A549 (cell line): ENCODE data around the gene ADAMTS14.

ENCODE experiments used
- CBX8 ChIP-seq: fragments of 200-600 bp; sonication (generic); IDR thresholded peaks from 2 replicates; pipeline ENCODE4 v1.6.1; 2016
- CEBPB ChIP-seq, 2 experiments: fragments of >200 bp in 1 of 2; sonication (Bioruptor Twin) in 1 of 2; formaldehyde crosslinking in 1 of 2; IDR thresholded peaks; 2 replicates each; pipeline ENCODE4 v1.6.1; 2012 to 2016
- ELK1 ChIP-seq: fragments of 150-350 bp; IDR thresholded peaks from 2 replicates; pipeline ENCODE4 v1.6.1; 2014; ENCODE audit warnings: low read depth, mild to moderate bottlenecking, low read length
- EP300 ChIP-seq, 2 experiments: fragments of >200 bp; sonication (Bioruptor Twin); formaldehyde crosslinking; IDR thresholded peaks; 2 replicates in 1 of 2; 3 replicates in 1 of 2; pipeline ENCODE4 v1.6.1; 2016 to 2017
- JUNB ChIP-seq: fragments of >200 bp; sonication (Bioruptor Twin); formaldehyde crosslinking; IDR thresholded peaks from 2 replicates; pipeline ENCODE4 v1.6.1; 2016
- MAFK ChIP-seq: fragments of 450-650 bp; IDR thresholded peaks from 2 replicates; pipeline ENCODE4 v1.6.1; 2014; ENCODE audit not compliant: partially characterized antibody
- POLR2A ChIP-seq: IDR thresholded peaks from 2 replicates; pipeline ENCODE4 v1.6.1; 2012; ENCODE audit warnings: mild to moderate bottlenecking, low read length
- RAD21 ChIP-seq, 2 experiments: fragments of >200 bp in 1 of 2; sonication (Bioruptor Twin) in 1 of 2; formaldehyde crosslinking in 1 of 2; IDR thresholded peaks in 1 of 2; conservative IDR thresholded peaks in 1 of 2; 2 replicates in 1 of 2; 3 replicates in 1 of 2; pipeline ENCODE4 v1.6.1; 2012 to 2018; ENCODE audit warnings: inconsistent platforms in 1 of 2
- TP53 ChIP-seq: fragments of 250-450 bp; sonication (Bioruptor Pico); IDR thresholded peaks from 2 replicates; pipeline ENCODE4 v1.5.0; 2021; ENCODE audit warnings: mild to moderate bottlenecking, moderate library complexity
- TF ChIP-seq, protein P1 (sequence below): fragments of >200 bp; sonication (Bioruptor Twin); formaldehyde crosslinking; IDR thresholded peaks from 3 replicates; pipeline ENCODE4 v1.5.1; 2016
- TF ChIP-seq, protein P2 (sequence below): IDR thresholded peaks from 2 replicates; pipeline ENCODE4 v1.6.1; 2012; ENCODE audit warnings: low read depth, borderline replicate concordance
- TF ChIP-seq, protein P3 (sequence below): fragments of 250-450 bp; sonication (Bioruptor Pico); IDR thresholded peaks from 2 replicates; pipeline ENCODE4 v1.5.0; 2020; ENCODE audit warnings: low read depth, mild to moderate bottlenecking, moderate library complexity
- TF ChIP-seq, protein P4 (sequence below): IDR thresholded peaks from 2 replicates; pipeline ENCODE4 v1.6.1; 2012

DNA sequence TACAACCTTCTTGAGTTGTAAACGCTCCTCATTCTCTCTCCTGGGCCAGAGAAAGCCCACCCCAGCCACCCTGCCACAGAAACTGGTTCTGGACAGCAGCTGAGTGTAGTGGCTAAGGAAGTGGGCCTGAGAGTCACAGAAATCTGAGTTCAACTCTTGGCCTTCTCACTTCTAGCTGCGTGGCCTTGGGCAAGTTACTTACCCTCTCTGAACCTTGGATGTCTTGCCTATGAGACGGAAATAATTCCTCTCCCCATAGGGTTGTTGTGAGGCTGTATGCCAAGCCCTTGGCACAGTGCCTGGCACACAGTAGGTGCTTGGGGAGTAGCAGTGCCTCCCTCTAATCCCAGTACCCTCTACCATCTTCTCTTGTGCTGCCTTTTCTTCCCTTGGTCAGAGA, 51.5 kb downstream of the ADAMTS14 start:
- TF ChIP-seq CBX8 (no peak), POLR2A (no peak), EP300 (IDR thresholded peaks at IDR 0.05) (no peak), JUNB (no peak), RAD21 (conservative IDR thresholded peaks at IDR 0.05 in 1 of 2, IDR thresholded peaks at IDR 0.05 in 1 of 2) (no peak), ELK1 (no peak), TP53 (CRISPR knock-in tag) (no peak), CEBPB (IDR thresholded peaks at IDR 0.05) (no peak), MAFK (no peak)
- TF ChIP-seq, protein P1, sequence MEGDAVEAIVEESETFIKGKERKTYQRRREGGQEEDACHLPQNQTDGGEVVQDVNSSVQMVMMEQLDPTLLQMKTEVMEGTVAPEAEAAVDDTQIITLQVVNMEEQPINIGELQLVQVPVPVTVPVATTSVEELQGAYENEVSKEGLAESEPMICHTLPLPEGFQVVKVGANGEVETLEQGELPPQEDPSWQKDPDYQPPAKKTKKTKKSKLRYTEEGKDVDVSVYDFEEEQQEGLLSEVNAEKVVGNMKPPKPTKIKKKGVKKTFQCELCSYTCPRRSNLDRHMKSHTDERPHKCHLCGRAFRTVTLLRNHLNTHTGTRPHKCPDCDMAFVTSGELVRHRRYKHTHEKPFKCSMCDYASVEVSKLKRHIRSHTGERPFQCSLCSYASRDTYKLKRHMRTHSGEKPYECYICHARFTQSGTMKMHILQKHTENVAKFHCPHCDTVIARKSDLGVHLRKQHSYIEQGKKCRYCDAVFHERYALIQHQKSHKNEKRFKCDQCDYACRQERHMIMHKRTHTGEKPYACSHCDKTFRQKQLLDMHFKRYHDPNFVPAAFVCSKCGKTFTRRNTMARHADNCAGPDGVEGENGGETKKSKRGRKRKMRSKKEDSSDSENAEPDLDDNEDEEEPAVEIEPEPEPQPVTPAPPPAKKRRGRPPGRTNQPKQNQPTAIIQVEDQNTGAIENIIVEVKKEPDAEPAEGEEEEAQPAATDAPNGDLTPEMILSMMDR: no peak
- TF ChIP-seq, protein P2, sequence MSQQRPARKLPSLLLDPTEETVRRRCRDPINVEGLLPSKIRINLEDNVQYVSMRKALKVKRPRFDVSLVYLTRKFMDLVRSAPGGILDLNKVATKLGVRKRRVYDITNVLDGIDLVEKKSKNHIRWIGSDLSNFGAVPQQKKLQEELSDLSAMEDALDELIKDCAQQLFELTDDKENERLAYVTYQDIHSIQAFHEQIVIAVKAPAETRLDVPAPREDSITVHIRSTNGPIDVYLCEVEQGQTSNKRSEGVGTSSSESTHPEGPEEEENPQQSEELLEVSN: no peak
- TF ChIP-seq, protein P3, sequence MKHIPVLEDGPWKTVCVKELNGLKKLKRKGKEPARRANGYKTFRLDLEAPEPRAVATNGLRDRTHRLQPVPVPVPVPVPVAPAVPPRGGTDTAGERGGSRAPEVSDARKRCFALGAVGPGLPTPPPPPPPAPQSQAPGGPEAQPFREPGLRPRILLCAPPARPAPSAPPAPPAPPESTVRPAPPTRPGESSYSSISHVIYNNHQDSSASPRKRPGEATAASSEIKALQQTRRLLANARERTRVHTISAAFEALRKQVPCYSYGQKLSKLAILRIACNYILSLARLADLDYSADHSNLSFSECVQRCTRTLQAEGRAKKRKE (CRISPR knock-in tag): no peak
- TF ChIP-seq, protein P4, sequence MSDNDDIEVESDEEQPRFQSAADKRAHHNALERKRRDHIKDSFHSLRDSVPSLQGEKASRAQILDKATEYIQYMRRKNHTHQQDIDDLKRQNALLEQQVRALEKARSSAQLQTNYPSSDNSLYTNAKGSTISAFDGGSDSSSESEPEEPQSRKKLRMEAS: no peak
